ENCODE measurements around the gene FAM120B.
A peak's percentile ranks its signal among the peaks of the same experiment; 100 is the strongest.

The FAM120B gene

DNA sequence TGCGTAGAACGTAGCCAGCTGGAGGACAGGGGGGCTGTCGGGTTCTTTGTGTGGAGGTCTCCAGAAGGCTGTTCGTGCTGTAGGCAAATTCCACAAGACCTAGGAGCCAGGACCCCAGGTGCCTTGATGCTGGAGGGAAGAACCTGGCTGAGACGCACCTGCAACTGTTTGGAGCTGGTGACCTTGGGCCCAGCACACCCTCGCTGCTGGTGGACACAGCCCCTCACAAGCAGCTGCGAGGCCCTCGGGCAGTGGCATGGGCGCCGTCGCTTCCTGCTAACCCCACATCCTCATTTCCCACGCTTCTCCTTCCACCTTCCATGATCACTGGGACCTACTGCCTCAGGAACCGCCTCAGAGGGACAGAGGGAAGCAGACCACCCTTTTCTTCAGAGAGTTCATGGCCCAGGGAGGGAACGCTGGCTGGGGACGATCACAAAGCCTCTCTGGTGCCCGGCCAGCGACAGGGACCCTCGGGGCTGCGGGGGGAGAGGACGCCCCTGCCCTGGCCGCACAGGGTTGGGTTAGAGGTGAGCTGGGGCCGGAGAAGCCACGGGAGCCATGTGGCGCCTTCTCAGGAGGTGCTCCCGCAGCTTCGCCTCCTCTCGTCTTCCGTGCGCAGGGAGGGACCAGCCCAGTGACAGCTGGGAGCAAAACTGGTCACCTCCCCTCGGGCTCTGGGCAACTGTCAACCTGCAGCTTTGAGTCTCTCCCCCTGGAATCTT, 34.1 kb upstream of the FAM120B start:
- no peak for DNase-seq

GRCh38 chr6:170273191-170273590, 33.4 kb upstream of the FAM120B start:
- DNase-seq, result no peak

DNA sequence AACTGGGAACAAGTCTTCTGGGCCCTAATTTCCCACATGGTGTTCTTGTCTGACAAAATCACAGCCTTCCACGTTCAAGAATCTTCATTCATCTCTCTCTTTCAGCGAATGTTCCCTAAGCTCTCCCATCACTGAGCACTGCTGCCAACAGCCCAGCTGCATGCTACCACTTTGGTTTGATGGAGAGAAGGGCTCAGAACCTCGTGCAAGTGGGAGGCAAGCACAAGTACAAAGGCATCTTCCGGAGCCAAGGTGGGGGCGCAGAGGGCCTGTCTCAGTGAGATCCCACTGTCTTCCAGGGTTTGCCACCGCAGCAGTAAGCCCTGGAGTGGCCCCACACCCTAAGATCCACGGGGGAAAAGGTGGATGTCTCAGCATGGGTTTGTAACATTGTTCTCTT, 32.9 kb upstream of the FAM120B start:
- no peak for DNase-seq

DNA sequence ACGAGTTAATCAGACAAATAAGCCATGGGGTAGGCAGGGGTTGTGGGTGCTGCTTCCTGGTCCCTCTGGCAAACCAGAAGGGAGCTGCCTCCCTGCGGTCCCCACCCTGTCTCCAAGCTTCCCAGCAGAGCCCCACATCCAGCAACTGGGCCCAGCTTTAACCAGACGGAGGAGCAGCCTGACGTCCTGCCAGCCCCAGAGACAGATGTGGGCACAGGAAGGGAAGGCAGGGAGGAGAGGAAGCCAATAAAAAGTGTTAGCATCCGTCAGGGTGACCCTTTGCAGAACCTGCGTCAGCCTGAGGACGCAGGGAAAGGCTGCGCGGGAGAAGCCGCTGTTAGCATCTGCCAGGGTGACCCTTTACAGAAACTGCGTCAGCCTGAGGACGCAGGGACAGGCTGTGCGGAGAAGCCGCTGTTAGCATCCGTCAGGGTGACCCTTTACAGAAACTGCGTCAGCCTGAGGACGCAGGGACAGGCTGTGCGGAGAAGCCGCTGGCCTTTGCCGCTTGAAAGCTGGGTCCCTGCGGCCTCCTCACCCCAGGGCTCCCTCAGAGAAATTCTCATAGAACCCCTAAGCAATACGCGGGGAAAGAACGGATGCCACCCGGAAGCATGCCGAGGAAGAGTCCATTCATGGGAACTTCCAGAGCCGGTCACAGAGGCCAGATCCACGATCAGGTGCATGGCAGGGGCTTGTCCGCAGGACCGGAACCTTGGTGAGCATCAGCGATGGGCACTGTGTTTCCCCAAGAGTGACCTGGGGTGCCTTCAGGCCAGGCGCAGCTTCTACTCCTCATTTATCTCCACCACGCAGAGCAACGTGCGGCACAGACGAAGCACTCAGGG, 31.6 kb upstream of the FAM120B start:
- no peak for DNase-seq

- no peak for DNase-seq
Measured at GRCh38 chr6:170276369-170277057, 30.0 kb upstream of the FAM120B start.

DNA sequence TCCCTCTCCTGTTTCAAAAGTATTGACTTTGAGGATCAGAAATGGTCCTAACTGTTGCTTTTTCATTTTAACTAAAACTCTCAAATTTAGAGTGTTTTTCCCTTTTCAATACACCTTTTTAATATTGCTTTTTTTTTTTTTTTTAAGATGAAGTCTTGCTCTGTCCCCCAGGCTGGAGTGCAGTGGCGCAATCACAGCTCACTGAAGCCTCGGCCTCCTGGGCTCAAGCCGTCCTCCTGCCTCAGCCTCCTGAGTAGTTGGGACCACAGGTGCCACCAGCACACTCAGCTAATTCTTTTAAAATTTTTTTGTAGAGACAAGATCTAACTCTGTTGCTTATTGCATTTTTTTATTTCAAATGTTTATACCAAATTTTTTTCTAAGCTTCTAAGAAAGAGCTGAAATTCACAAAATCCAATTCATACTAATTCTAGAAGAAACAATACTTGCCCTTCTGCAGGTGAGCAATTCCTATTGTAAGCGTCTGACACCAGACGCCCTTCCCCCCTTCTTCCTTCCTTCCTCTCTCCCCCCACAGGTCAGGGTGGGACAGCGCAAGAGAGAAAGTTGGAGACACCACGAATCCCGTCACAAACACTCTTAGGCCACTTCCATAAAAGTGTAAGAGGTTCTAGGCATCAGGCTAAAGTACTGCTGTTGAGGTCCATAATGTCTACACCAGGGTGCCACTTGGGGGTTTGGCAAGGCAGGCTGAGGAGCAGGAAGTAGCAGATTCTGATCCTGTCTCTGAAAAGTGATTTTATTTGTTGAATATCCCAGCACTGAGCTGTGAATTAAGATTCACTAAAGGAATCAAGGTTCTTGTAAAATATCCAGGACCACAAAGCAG, 28.4 kb upstream of the FAM120B start:
- no peak for DNase-seq

GRCh38 chr6:170278743-170279094, 27.8 kb upstream of the FAM120B start:
- no peak for DNase-seq

GRCh38 chr6:170279426-170279825, 27.1 kb upstream of the FAM120B start:
- no peak for DNase-seq

- DNase-seq, result no peak
Measured at GRCh38 chr6:170279977-170280688, 26.4 kb upstream of the FAM120B start.

- no peak for DNase-seq
Measured at GRCh38 chr6:170280689-170281045, 25.9 kb upstream of the FAM120B start.

DNA sequence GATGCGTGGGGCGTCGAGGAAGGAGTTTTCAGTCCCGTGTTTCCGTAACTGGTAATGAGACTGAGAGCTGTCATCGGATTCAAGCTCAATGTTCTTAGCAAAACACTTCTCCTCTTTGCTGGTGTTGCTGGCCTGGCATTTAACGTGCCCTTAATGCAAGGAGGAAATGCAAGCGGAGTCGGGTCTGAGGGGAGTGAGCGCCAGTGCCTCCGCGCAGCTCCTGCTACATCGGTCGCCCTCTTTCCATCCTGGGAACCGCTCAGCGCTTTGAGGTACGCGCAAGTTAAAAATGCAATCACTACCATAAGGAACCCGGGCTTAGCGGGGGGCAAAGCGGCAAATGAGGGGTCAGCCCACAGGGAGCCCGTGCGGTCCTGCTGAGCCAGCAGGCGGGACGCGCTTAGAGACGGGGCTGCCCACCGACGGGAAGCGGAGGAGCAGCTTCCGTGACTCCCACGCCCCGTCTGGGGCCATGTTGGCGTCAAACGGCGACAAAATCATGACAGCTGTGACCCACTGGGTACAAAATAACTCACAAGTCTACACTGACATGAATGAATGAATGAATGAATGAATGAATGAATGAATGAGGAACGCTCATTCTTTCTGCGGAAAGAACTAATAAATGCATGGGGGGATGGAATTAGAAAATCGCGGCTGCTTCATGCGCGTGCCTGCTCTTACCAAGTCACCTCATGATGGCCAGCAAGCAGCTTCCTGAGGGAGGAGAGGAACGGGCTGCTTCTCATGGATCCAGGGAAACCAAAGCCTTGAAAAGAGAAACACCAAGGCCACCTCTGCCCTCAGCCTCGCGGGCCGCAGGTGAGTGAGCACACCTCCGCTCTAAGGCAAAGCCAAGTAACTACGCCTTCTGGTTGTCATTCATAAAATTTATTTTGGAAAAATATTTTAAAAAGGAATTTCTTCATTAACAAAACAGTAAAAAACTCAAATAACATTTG, 24.9 kb upstream of the FAM120B start:
- no peak for DNase-seq

DNA sequence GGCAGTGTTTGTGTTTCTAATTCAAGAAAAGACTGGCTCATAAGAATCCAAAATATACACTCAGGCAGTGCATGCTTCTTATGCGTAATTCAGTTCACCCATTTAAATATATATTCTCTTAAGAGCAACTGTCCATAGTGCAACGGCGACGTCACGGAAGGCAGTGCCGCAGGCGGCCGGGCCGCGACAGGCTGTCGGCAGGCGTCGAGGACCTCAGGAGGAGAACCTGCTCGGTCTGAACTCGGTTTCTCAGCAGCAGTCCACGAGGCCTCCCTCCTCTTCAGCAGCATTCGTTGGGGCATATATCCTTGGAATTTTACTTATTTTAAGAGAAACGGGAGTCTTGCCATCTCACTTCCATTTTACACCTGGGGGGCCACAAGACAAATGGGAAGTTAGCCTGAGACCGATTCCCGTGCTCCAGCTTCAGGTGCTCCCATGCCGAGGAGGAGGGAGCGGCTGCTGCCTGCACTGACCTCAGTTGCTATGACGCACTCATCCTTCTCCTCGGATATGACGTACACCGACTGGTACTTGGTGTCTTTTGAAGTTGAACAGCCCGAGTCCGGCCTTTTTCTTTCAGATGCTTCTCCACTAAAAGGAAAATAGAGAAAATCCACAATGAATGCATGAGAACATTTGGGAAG, 23.9 kb upstream of the FAM120B start:
- no peak for DNase-seq

- DNase-seq, result no peak
Measured at GRCh38 chr6:170283212-170284081, 23.1 kb upstream of the FAM120B start.

DNA sequence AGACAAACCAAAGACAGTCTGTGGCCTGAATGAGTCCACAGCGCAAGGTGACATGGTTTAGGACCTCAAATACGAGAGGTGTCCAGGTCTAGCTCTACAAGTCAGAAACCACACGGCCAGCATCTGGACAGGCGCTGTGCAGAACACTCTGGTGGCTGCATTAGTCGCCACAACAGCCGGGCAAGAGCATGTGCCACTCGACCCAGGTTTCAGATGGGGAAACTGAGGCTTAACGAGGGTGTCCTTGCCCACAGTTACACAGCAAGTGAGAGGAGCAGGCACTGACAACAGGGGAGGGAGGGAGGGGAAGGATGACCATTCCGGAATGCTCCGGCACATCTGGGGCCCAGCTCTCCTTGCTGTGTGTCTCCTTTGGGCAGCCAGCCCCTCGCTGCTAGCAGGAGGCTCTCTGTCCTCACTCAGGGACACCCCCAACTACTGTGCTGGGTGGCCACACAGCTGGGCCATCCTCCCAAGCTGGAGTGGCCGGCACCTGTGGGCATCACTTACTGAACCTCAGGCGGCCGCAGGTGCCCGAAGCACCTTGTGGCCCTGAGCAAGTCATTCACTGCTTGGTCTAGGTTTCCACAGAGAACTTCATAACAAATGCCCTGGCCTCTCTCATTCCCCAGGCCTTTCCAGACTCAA, 22.3 kb upstream of the FAM120B start:
- DNase-seq, result no peak

GRCh38 chr6:170284866-170285469, 21.6 kb upstream of the FAM120B start:
- DNase-seq, result no peak

- no peak for DNase-seq
Measured at GRCh38 chr6:170285482-170285881, 21.1 kb upstream of the FAM120B start.

DNA sequence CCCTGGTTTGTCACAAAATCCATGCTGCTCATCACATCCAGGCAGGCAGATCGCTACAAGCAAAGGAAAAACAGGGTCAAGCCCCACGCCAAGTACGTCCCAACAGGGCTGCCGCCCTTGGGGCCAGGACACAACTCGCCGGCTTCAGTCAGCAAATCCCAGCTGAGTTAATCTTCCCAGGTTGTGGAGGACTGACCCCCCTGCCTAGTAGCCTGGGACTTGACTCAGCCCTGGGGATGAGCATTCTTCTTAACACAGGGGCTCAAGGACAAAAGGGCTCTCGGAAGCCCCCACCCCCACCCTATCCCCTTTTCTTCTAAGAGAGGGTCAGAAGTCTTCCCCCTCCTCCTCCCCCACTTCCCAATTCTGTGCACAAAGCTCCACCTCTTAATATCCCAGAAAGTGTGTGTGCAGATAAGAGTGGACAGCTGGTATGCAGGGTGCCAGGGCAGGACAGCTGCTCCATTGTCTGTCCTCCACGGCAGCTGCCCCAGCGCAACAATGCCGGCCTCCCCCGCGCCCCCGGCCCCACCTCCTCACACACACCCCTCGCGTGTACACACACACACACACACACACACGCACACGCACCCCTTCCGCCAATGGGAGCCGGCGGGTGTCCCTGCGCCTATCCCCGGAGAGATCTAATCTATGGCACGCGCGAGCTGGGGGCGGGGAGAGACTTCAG, 20.2 kb upstream of the FAM120B start:
- DNase-seq, result peak; percentile 80

- DNase-seq, result no peak
Measured at GRCh38 chr6:170286934-170287265, 19.7 kb upstream of the FAM120B start.

Data from femur (tissue), 1 donor.